Suppressor macrophage treated with lipopolysaccharide for 4 hours (primary cell): ENCODE results near the gene GSTCD.
"Not testable (repeated sequence)": the region's sequence is repeated elsewhere in the genome, so short reads cannot be mapped to it uniquely, and the experiment has no call there.

Experiments
- DNase-seq: peaks from one replicate; pipeline ENCODE4 v3.0.0-alpha.2; 2020

GSTCD gene

GRCh38 chr4:105815701-105816100 is 107.1 kb downstream of the GSTCD start:
- DNase-seq: no peak

GRCh38 chr4:105822061-105822460 is 113.5 kb downstream of the GSTCD start:
- DNase-seq: no peak

- DNase-seq: no peak
Observed at GRCh38 chr4:105828074-105828473, 119.5 kb downstream of the GSTCD start.

GRCh38 chr4:105831189-105831588 is 122.6 kb downstream of the GSTCD start:
- no peak for DNase-seq

GRCh38 chr4:105835177-105835576 is 126.6 kb downstream of the GSTCD start:
- no peak for DNase-seq

GRCh38 chr4:105836537-105836936 is 128.0 kb downstream of the GSTCD start:
- DNase-seq: no peak

- no peak for DNase-seq
Observed at GRCh38 chr4:105837037-105837436, 128.5 kb downstream of the GSTCD start.

- DNase-seq: no peak
Observed at GRCh38 chr4:105838082-105838481, 129.5 kb downstream of the GSTCD start.

GRCh38 chr4:105840426-105841174 is 132.0 kb downstream of the GSTCD start:
- DNase-seq: no peak

GRCh38 chr4:105843941-105844340 is 135.4 kb downstream of the GSTCD start:
- no peak for DNase-seq

GRCh38 chr4:105845559-105845958 is 137.0 kb downstream of the GSTCD start:
- no peak for DNase-seq

- DNase-seq: not testable (repeated sequence)
Observed at GRCh38 chr4:105848359-105848758, 139.8 kb downstream of the GSTCD start.

- DNase-seq: no peak
Observed at GRCh38 chr4:105851196-105851595, 142.6 kb downstream of the GSTCD start.

GRCh38 chr4:105852230-105852629 is 143.6 kb downstream of the GSTCD start:
- not testable (repeated sequence) for DNase-seq

GRCh38 chr4:105858466-105859040 is 150.0 kb downstream of the GSTCD start:
- DNase-seq: no peak

- DNase-seq: peak; percentile 16
Observed at GRCh38 chr4:105859233-105859632, 150.6 kb downstream of the GSTCD start.

- DNase-seq: no peak
Observed at GRCh38 chr4:105870963-105871362, 162.4 kb downstream of the GSTCD start.

GRCh38 chr4:105871997-105872396 is 163.4 kb downstream of the GSTCD start:
- DNase-seq: no peak

GRCh38 chr4:105875233-105875632 is 166.6 kb downstream of the GSTCD start:
- DNase-seq: no peak

GRCh38 chr4:105878668-105879067 is 170.1 kb downstream of the GSTCD start:
- no peak for DNase-seq

GRCh38 chr4:105887508-105887907 is 178.9 kb downstream of the GSTCD start:
- DNase-seq: no peak

GRCh38 chr4:105894660-105895582 is 186.3 kb downstream of the GSTCD start, which contains the start of gene NPNT:
TSS of gene NPNT (plus strand) at chr4:105895471. CDS start at chr4:105895653, 182 bp downstream.
- no peak for DNase-seq
